GM18519 (cell line): ENCODE measurements around the gene BEST1.
"Not testable (repeated sequence)": the region's sequence is repeated elsewhere in the genome, so short reads cannot be mapped to it uniquely, and the experiment has no call there.

Source experiments
- ATAC-seq: cut with Tn5 transposase; IDR thresholded peaks from one replicate; pipeline ENCODE4 v1.9.1; 2021; ENCODE audit warnings: mild to moderate bottlenecking, moderate library complexity; ENCODE audit not compliant: unreplicated experiment, low FRiP score

BEST1 gene

DNA sequence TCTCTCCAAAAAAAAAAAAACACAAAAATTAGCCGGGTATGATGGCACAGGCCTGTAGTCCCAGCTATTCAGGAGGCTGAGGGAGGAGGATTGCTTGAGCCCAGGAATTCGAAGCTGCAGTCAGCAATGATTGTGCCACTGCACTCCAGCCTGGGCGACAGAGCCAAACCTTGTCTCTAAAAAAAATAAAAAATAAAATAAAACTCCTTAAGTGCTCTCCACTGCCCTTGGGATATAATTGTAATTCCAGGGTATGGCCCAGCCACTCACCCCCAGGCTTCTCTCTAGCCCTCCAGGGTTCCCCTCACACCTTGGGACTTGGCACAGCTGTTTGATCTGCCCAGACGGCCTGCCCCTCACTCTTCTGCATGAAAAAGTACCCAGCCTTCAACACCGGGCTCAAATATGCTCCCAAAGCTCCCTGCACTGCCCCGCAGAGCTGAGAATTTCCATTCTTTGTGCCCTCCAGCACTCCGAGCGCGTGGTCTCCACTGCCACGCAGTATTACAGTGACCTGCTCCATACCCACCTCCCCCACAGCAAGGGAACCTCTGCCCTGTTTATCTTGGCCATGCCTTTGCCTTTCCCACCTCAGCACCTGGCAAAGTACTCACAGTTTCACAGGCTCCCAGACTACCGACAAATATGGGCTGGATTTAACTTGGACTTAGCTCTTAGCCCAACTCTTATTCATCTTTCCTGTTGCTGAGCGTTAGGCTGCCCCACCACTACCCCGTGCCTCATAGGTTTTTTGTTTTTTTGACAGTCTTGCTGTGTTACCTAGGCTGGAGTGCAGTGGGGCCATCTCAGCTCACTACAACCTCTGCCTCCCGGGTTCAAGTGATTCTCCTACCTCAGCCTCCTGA, 24.8 kb downstream of the BEST1 start:
- ATAC-seq, result no peak

DNA sequence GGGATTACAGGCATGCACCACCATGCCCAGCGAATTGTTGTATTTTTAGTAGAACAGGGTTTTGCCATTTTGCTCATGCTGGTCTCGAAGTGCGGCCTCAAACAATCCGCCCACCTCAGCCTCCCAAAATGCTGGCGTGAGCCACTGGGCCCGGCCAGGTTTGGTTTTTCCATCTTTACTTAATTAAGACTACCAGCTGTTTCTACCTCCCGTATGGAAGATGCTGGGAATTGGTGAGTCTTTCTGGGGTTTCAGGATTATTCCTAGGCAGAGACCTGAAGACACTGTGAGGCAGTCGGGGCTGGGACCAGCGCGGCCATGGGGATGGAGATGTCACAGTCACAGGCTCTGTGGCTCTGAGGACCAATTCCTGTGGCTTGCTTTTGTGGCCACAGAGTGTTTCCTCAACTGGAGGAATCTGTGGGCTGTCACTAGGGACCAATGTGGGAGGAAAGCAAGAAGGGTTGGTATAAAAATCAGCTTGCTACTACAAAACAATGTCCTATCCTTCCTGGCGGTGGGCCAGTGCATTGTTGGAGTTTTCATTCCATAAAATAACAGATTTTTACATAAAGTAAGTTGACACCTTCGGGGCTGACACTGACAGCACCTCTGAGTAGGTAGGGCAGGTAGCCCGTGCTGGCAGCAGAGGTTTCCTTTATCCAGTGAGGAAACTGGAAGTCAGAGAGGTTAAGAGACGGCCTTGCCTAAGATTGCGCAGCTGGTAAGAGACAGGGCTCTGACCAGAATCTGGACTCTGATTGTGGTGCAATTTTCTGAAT, 25.7 kb downstream of the BEST1 start:
- no peak for ATAC-seq

DNA sequence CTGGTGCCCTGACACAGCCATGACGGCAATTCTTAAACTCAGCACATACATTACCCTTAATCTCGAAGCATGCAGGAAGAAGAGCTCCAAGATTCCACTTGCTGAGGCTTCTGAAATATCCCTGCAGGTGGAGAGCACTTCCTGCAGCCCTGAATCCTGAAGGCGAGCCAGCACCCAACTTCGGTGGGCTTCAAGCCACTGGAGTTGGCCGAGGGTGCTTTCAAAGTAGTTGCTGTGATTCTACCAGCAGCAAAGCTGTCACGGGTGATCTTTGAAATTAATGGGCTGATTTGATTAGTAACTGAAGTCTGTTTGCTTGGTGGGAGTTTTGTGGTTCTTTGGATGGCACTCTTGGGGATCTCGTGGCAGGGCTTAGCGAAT, 26.3 kb downstream of the BEST1 start:
- no peak for ATAC-seq

DNA sequence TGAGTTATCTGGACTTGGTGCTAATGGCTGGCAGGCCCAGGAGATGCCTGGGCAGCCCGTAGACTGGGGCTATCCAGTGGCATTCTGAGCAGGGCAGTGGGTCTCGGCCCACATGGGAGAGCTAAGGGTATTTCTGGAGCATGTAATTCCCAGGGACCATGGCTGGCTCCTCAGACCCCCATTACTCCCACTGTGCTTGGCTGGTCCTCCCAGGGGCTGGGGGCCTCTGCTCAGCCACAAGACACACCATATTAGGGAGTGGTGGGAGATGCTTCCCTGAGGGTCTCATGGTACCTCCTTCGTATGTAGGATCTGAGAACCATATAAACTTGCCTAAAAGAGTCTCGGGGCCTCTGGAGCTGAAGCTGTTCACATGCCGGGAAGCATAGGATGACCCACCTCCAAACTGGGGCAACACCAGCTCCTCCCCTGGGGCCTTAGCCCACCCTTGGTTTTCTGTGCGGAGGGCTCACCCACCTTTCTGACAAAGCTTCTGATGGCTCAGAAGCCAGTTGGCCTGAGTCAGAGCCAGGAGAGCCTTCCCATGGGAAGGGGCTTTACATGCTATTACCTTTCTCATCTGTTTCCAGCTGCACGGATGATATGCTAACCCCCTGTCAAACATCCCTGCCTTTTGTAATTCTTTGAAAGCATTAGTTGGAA, 26.8 kb downstream of the BEST1 start:
- ATAC-seq, result no peak

DNA sequence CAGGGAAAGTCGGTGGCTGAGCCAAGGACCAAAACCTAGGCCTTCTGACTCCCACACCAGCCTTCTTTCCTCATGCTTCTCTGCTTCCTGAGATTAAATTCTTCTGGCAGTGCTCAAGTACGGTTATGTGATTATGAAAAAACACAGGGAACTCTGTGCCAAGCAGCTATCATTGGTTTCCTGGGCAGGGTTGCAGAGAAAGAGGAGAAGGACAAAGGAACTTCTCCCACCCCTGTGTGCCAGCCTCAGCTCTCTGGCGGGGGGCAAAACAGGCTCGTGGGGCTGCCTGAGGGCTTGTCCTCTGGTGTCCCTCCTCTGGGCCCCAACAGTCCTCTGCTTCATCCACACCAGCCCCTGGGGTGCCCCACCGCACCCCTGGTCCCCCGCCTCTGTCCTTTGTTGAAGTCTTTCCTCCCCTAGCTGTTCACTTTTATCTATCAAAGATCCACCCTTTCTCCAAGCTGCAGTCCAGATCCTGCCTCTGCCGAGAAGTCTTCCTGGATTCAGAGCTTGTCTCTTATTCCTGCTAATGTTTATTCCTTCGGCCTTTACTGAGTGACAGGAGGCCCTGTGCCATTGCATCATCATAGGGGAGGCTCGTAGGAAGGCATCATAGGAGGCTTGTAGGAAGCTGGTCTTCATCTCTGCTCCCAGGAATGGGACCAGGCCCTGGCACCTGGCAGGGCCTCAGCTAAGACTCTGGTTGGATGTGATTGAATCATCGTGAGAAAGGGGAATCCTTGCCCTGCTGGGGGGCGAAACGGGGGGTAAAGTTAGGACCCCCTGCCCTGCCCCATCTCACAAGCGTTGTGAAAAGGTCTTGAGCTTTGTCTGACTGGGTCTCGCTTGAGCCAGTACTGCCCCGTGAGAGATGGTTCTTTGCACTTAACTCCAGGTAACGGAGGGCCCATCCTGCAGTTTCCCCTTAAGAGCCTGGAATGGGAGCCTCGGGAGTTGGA, 28.8 kb downstream of the BEST1 start:
- ATAC-seq, result no peak

DNA sequence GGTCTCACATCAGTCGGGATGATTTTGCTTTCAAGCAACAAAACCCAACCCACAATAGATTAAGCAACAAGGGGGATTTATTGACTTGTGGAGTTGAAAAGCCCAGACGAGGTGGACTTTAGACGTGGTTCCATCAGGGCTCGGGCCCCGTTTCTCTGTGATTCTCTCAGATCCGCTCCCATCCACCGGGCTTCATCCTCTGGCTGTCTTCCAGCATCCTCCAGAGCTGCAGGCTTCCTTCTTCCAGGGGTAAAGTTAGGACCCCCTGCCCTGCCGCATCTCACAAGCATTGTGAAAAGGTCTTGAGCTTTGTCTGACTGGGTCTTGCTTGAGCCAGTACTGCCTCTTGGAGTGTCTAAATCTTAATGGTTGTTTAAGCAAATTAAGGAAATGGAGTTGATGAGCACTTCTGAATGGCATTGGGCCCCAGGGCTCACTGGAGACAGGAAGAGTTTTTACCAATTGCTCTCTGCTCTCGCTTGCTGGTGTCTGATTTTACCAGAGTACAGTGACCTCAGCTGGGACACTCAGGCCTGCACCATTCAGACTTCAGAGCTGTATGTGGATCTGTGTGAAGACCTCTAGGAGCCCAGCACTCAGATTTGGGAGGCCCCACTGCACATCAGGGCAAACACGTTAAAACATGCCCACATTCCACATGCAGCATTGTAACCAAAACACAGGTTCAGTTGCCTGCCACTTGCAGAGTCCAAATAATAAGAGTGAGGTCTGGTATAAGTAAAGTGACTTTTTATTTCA, 30.8 kb downstream of the BEST1 start:
- ATAC-seq, result no peak

DNA sequence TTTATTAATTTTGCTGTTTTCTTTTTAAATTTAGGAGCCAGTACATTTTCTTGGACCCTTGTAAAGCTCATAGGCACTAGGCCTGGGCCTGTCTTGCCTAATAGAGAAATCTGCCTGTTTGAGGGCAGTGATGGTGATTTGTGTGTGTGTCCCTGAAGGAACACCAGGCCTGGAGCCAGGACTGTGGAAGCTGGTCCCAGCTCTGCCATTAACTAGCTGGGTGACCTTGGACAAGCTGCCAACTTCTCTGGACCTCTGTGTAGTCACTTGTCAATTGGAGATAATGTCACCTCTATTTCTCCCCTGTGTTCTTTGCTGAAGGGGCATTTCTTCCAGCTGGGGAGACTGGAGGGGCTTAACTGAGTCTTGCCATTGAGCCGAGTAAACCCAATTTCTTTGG, 33.3 kb downstream of the BEST1 start:
- no peak for ATAC-seq

DNA sequence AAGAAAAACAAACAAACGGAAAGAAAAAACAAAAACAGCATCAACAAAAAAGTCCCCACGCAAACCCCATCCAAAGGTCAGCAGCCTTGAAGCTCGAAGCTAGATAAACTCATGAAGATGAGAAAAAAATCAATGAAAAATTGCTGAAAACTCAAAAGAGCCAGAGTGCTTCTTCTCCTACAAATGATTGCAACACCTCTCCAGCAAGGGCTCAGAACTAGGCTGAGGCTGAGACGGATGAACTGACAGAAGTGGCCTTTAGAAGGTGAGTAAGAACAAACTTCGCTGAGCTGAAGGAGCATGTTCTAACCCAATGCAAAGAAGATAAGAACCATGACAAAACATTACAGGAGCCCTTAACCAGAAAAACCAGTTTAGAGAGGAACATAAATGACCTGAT, 35.7 kb downstream of the BEST1 start:
- ATAC-seq, result no peak

DNA sequence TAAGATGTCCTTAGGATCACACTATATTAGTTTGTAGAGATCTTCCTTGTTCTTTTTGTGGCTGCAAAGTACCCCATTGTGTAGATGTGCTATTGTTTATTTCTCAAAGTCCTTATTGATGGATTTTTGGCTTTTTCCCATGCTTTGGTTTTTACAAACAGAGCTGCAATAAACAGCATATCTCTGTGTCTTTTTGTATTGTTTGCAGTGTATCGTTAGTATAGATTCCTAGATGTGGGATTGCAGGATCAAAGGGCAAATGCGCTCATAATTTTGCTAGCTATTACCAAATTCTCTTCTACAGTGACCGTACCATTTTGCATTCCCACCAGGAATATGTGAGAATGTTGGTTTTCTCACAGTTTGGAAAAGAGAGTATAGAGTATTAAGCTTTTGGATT, 44.8 kb downstream of the BEST1 start:
- no peak for ATAC-seq

DNA sequence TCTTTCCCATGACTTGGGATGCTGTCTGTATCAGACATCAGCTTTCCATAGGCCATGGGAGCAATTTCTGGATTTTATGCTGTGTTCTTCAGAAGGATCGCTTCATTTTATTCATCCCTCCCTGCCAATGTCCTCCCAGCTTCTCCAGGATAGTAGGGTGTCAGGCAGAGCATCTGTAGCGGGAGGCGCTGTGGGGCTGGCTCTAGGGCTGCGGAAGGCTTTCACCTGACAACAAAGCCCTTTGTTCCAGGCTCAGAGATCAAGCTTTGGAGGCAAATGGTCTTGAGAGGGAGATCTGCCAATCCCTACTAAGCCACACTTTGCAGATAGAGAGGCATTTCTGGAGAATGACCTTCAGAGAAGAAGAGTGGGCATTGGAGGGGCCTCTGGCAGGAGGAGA, 46.8 kb downstream of the BEST1 start:
- no peak for ATAC-seq

DNA sequence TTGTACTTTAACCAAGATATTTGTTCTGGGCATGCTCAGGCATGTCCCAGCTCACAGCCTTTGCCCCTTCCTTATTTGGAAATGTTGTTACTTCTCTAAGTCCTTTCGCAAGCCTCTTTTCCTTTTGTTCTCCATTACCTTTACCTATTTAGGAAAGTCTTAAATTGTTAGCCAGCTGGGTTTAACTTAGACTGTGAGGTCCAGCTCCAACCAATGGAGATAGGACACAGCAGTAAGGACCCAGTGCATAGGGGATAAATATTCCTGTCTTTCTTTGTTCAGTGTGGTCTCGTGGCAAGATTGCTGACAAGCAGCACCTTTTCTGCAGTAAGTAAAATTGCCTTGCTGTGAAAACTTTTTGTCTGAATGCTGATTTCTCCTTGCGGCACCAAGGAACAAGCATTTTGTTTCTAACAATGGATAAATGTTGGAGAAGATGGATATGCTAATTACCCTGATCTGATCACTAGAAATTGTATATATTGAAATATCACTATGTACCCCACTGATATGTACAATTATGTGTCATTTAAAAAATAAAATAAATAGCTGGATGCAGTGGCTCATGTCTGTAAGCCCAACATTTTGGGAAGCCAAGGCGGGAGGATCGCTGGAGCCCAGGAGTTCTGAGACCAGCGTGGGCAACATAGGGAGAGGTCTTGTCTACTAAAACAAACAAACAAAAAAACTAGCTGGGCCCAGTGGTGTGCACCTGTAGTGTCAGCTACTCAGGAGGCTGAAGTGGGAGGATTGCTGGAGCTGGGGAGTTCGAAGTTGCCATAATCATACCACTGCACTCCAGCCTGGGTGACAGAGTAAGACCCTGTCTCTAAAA, 49.2 kb downstream of the BEST1 start:
- ATAC-seq, result no peak

DNA sequence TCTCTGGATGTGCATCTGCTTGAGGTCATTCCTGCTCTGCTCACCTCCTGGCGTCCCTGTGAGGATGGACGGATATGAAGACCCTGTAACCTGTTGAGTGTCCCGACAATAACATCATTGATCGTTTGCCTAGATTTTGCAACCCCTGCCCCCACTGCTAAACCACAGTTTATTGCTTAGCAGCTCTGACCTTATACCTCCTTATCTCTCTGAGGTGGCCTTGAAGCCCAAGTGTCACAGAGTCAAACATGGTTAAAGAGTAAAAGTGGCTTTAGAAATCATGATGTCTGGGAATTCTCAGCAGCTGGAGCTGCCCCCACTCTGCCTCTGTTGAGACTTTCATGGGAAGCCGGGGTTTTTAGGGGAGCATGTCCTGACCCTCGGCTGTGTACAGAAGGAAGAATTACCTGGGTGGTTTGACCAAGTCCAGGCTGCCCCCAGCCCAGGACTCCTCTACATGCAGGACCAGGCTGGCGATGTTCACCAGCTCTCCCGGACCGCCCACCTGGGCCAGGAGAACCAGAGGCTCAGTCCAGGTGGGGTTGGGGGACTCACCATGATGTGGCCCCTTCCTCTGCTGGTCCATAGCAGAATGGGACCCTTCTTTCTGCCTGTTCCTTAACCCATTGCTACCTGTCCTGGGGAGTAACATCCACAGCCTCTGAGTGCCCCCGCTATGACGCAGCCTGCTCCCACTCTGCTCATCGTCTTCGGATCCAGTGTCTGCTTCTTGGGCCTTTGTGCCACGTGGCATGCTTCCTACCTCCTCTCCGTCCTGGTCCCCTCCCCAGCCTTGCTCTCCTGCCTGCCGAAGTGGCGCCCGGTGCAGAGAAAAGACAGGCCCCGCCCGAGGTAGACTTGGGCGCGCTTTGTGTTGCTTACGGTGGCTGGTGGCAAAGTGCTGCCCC, 50.6 kb downstream of the BEST1 start:
- ATAC-seq, result no peak

DNA sequence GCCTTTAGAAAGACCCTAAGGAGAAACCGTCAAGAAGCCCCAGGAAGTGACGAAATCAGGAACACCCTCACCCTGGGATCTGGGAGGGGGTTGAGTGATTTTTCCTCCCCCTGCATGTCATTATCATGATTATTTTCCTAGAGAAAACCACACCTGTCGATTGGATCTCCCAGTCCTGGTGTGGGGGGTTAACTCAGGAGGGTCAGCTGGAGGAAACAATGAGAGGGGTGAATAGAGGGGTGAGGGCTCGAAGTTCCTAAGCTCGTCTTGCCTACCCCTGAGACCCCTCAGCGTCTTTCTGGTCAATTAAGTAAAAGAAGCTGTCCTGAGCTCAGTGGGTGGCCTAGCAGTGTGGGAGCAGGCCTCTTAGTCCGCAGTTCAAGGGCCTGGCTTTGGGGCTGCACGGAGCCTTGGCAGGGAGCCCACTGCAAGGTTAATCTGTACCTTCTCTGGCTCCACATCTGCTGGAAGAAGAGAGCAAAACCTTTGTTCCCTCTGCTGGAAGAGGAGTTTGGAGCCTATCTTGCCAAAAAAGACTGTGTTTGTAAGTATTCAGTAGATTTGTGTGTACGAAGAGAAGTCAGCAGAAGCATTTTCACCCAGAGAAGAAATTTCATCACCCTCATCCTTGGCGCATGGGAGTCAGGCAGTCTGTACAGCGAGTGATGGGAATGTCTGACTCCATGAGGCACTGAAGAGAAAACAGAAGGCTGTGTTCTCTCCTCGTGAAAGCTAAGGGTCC, 51.5 kb downstream of the BEST1 start:
- no peak for ATAC-seq

DNA sequence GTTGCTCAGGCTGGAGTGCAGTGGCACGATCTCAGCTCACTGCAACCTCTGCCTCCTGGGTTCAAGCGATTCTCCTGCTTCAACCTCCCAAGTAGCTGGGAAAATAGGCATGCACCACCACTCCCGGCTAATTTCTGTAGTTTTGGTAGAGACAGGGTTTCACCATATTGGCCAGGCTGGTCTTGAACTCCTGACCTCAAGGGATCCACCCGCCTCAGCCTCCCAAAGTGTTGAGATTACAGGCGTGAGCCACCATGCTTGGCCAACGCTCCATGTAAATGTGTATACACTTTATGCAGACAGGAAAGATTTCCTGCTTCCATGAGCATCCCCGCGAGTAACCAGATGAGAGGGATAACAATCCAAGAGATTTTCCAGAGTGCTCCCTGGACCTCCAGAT, 52.1 kb downstream of the BEST1 start:
- not testable (repeated sequence) for ATAC-seq

DNA sequence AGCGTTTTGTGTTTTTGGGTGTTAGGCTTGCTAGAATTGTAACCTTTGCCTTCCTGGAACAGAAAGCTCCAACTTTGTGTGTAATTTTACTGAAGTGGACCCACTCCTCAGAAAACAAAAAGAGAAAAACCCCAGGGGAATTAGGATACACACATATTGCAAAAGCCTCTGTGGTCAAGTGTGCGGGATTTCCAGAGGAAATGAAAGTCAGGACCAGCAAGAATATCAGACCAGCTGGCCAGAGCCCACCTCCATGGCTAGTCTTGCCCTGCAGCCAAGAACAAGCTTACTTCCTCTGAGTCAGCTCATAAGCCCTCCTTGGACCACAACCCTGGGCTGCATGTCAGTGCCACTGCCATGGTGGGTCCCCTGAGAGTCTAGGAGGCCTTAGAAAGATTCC, 54.3 kb downstream of the BEST1 start:
- no peak for ATAC-seq

DNA sequence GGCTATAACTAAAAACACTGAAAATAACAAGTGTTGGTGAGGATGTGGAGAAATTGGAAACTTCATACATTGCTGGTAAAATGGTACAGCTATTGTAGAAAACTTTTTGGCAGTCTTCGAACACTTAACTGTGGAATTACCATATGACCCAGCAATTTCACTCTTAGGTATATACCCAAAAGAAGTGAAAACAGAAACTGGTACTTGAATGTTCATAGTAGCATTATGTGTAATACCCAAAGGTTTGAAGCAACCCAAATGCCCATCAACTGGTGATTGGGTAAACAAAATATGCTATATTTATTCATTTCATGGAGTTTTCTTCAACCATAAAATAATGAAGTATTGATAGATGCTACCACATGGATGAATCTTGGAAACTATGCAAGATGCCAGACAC, 58.0 kb downstream of the BEST1 start:
- no peak for ATAC-seq

DNA sequence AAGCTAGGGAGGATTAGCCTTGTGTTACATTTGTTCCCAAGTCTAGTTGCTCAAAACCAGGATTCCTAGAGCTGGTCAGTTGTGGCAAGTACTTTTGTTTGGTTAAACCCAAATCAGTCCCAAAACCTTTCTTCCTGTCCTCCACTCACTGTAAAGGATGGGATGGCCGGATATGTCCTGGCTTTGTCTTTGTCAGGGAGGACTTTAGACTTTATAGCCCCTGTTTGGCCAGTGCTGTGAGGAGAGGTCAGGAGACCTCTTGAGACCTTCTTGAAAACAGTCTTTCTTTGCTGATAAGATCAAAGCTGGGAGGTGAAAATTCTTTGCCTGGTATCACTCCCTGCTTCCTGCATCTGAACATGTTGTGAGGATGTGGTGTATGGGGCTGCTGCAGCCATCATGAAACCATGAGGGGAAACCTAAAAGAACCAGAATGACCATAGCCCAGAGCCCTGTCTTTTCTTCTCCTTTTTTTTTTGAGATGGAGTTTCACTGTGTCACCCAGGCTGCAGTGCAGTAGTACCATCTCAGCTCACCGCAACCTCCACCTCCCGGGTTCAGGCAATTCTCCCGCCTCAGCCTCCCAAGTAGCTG, 60.9 kb downstream of the BEST1 start:
- no peak for ATAC-seq
